ENCODE measurements around the gene C3orf33. TPM values are rescaled to one million over a fixed set of nuclear protein-coding genes. Genes with fewer than 3 reads are reported as not detected.

The C3orf33 gene
- total and polyA plus RNA-seq, 2 of the 13 experiments (the other 11 are each of a cell fraction or from before 2014, with no cell fraction given), result 9.2 to 12.6 TPM

DNA sequence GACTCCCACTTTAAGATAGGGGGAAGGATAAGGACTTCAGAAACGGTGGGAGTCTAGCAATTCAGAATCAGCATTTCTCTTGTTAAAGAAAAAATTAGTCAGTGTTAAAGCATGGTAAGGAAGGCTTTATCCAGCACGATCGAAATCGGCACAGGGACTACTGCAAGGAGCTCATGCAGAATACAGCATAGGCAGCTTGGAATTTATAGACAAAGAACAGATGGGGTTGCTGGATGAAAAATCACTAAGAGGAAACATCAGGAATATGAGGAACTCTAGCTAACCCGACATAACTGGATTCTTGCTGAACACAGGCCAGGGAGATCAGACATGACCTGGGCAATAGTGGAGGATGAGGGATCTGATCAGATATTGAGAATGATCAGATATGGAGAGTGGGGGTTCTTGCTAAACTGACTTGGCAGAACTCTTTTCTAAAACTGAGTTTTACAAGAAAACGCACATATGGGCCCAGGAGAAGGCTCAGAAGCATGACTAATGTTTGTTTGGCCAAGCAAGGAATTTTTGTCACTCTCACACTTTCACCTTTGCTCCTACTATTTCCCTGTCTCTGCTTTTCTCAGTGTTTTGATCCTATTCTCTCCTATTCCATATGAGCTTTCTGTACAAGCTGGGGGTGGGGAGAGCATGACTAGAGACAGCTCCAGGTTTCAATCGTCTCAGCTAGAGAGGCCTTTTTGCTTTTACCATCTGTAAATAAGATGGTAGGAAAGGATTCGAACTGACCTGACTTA lies 57.3 kb downstream of the C3orf33 start (continued):
- TF ChIP-seq HDAC1 (CRISPR knock-in tag; IDR thresholded peaks at IDR 0.05), result peak; percentile 6; the same call in 1 of the 2 replicates
- TF ChIP-seq POLR2A (IDR thresholded peaks at IDR 0.05; ENCODE audit: insufficient read depth in 1 of 2, low read depth in 2 of 2, low read length in 2 of 2), result 0 out of 4 replicates have a peak, but pooled peaks of 1 of the 2 experiments have one; percentile 30
- TF ChIP-seq ZNF446 (CRISPR knock-in tag; IDR thresholded peaks at IDR 0.05), result no peak
- TF ChIP-seq ZNF264 (CRISPR knock-in tag; IDR thresholded peaks at IDR 0.05), result no peak
- TF ChIP-seq ZNF251 (CRISPR knock-in tag; IDR thresholded peaks at IDR 0.05), result no peak
- TF ChIP-seq ZNF501 (CRISPR knock-in tag; IDR thresholded peaks at IDR 0.05), result no peak
- TF ChIP-seq PHB2 (IDR thresholded peaks at IDR 0.05; ENCODE audit: partially characterized antibody), result no peak
- no peak for TF ChIP-seq MTF2 (CRISPR knock-in tag; IDR thresholded peaks at IDR 0.05; ENCODE audit: borderline replicate concordance)
- TF ChIP-seq, protein P1, sequence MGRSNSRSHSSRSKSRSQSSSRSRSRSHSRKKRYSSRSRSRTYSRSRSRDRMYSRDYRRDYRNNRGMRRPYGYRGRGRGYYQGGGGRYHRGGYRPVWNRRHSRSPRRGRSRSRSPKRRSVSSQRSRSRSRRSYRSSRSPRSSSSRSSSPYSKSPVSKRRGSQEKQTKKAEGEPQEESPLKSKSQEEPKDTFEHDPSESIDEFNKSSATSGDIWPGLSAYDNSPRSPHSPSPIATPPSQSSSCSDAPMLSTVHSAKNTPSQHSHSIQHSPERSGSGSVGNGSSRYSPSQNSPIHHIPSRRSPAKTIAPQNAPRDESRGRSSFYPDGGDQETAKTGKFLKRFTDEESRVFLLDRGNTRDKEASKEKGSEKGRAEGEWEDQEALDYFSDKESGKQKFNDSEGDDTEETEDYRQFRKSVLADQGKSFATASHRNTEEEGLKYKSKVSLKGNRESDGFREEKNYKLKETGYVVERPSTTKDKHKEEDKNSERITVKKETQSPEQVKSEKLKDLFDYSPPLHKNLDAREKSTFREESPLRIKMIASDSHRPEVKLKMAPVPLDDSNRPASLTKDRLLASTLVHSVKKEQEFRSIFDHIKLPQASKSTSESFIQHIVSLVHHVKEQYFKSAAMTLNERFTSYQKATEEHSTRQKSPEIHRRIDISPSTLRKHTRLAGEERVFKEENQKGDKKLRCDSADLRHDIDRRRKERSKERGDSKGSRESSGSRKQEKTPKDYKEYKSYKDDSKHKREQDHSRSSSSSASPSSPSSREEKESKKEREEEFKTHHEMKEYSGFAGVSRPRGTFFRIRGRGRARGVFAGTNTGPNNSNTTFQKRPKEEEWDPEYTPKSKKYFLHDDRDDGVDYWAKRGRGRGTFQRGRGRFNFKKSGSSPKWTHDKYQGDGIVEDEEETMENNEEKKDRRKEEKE (IDR thresholded peaks at IDR 0.05), result no peak
- TF ChIP-seq RELA (CRISPR knock-in tag; IDR thresholded peaks at IDR 0.05), result no peak
- TF ChIP-seq, protein P2, sequence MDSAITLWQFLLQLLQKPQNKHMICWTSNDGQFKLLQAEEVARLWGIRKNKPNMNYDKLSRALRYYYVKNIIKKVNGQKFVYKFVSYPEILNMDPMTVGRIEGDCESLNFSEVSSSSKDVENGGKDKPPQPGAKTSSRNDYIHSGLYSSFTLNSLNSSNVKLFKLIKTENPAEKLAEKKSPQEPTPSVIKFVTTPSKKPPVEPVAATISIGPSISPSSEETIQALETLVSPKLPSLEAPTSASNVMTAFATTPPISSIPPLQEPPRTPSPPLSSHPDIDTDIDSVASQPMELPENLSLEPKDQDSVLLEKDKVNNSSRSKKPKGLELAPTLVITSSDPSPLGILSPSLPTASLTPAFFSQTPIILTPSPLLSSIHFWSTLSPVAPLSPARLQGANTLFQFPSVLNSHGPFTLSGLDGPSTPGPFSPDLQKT (CRISPR knock-in tag; IDR thresholded peaks at IDR 0.05; ENCODE audit: borderline replicate concordance), result no peak
- no peak for TF ChIP-seq ONECUT2 (CRISPR knock-in tag; IDR thresholded peaks at IDR 0.05)
- TF ChIP-seq, protein P3, sequence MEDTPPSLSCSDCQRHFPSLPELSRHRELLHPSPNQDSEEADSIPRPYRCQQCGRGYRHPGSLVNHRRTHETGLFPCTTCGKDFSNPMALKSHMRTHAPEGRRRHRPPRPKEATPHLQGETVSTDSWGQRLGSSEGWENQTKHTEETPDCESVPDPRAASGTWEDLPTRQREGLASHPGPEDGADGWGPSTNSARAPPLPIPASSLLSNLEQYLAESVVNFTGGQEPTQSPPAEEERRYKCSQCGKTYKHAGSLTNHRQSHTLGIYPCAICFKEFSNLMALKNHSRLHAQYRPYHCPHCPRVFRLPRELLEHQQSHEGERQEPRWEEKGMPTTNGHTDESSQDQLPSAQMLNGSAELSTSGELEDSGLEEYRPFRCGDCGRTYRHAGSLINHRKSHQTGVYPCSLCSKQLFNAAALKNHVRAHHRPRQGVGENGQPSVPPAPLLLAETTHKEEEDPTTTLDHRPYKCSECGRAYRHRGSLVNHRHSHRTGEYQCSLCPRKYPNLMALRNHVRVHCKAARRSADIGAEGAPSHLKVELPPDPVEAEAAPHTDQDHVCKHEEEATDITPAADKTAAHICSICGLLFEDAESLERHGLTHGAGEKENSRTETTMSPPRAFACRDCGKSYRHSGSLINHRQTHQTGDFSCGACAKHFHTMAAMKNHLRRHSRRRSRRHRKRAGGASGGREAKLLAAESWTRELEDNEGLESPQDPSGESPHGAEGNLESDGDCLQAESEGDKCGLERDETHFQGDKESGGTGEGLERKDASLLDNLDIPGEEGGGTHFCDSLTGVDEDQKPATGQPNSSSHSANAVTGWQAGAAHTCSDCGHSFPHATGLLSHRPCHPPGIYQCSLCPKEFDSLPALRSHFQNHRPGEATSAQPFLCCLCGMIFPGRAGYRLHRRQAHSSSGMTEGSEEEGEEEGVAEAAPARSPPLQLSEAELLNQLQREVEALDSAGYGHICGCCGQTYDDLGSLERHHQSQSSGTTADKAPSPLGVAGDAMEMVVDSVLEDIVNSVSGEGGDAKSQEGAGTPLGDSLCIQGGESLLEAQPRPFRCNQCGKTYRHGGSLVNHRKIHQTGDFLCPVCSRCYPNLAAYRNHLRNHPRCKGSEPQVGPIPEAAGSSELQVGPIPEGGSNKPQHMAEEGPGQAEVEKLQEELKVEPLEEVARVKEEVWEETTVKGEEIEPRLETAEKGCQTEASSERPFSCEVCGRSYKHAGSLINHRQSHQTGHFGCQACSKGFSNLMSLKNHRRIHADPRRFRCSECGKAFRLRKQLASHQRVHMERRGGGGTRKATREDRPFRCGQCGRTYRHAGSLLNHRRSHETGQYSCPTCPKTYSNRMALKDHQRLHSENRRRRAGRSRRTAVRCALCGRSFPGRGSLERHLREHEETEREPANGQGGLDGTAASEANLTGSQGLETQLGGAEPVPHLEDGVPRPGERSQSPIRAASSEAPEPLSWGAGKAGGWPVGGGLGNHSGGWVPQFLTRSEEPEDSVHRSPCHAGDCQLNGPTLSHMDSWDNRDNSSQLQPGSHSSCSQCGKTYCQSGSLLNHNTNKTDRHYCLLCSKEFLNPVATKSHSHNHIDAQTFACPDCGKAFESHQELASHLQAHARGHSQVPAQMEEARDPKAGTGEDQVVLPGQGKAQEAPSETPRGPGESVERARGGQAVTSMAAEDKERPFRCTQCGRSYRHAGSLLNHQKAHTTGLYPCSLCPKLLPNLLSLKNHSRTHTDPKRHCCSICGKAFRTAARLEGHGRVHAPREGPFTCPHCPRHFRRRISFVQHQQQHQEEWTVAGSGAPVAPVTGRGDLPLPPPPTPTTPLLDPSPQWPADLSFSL (CRISPR knock-in tag; IDR thresholded peaks at IDR 0.05), result no peak
- no peak for TF ChIP-seq CENPT (CRISPR knock-in tag; IDR thresholded peaks at IDR 0.05; ENCODE audit: low read depth)
- no peak for TF ChIP-seq ZNF350 (CRISPR knock-in tag; IDR thresholded peaks at IDR 0.05; ENCODE audit: borderline replicate concordance, low read depth)
- TF ChIP-seq SRF (IDR thresholded peaks at IDR 0.05; ENCODE audit: low read depth, low read length), result no peak
- TF ChIP-seq GABPB1 (CRISPR knock-in tag; IDR thresholded peaks at IDR 0.05), result no peak
- TF ChIP-seq, protein P4, sequence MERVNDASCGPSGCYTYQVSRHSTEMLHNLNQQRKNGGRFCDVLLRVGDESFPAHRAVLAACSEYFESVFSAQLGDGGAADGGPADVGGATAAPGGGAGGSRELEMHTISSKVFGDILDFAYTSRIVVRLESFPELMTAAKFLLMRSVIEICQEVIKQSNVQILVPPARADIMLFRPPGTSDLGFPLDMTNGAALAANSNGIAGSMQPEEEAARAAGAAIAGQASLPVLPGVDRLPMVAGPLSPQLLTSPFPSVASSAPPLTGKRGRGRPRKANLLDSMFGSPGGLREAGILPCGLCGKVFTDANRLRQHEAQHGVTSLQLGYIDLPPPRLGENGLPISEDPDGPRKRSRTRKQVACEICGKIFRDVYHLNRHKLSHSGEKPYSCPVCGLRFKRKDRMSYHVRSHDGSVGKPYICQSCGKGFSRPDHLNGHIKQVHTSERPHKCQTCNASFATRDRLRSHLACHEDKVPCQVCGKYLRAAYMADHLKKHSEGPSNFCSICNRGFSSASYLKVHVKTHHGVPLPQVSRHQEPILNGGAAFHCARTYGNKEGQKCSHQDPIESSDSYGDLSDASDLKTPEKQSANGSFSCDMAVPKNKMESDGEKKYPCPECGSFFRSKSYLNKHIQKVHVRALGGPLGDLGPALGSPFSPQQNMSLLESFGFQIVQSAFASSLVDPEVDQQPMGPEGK (CRISPR knock-in tag; IDR thresholded peaks at IDR 0.05), result no peak

Measured in HepG2 (cell line).